GM23338 (cell line): ENCODE data around the gene XRCC4. TPM values are rescaled to one million over a fixed set of nuclear protein-coding genes. Genes with fewer than 3 reads are reported as not detected.

Experiments used
- ATAC-seq: fragments of 200-7000 bp; cut with Tn5 transposase; 3 replicates; pipeline ENCODE4 v1.9.1; 2020
- DNase-seq: peaks from one replicate; pipeline ENCODE4 v3.0.0-alpha.2; 2015; ENCODE audit warnings: low spot score
- H2AFZ ChIP-seq: fragments of 200-600 bp; sonication (generic); 2 replicates; pipeline ENCODE4 v1.8.0; 2016; ENCODE audit warnings: antibody characterized with exemption, mild to moderate bottlenecking, moderate library complexity
- H3F3A ChIP-seq: fragments of 200-600 bp; sonication (generic); replicated peaks from 2 replicates; pipeline ENCODE4 v1.8.0; 2017; ENCODE audit warnings: antibody characterized with exemption, mixed run types, low read depth
- H3K27ac ChIP-seq: fragments of 200-600 bp; sonication (generic); 2 replicates; pipeline ENCODE4 v1.6.1; 2016; ENCODE audit warnings: low read depth
- H3K27me3 ChIP-seq: fragments of 200-600 bp; sonication (generic); 2 replicates; pipeline ENCODE4 v1.8.0; 2016; ENCODE audit warnings: mild to moderate bottlenecking, mixed run types, moderate library complexity; ENCODE audit not compliant: insufficient read depth
- H3K36me3 ChIP-seq: fragments of 200-600 bp; sonication (generic); 2 replicates; pipeline ENCODE4 v1.8.0; 2016; ENCODE audit warnings: mild to moderate bottlenecking; ENCODE audit not compliant: insufficient read depth
- H3K4me1 ChIP-seq: fragments of 200-600 bp; sonication (generic); 2 replicates; pipeline ENCODE4 v1.8.0; 2016; ENCODE audit warnings: mild to moderate bottlenecking, moderate library complexity; ENCODE audit not compliant: insufficient read depth
- H3K4me2 ChIP-seq: fragments of 200-600 bp; sonication (generic); 2 replicates; pipeline ENCODE4 v1.7.1; 2017; ENCODE audit warnings: mixed run types
- H3K4me3 ChIP-seq: fragments of 200-600 bp; sonication (generic); 2 replicates; pipeline ENCODE4 v1.6.1; 2016; ENCODE audit warnings: mixed run types
- H3K79me2 ChIP-seq: fragments of 200-600 bp; sonication (generic); replicated peaks from 2 replicates; pipeline ENCODE4 v1.8.0; 2017; ENCODE audit warnings: mild to moderate bottlenecking; ENCODE audit not compliant: insufficient read depth
- H3K9me2 ChIP-seq: fragments of 200-600 bp; sonication (generic); 2 replicates; pipeline ENCODE4 v1.8.0; 2017; ENCODE audit not compliant: insufficient read depth
- H4K20me1 ChIP-seq: fragments of 200-600 bp; sonication (generic); replicated peaks from 2 replicates; pipeline ENCODE4 v1.8.0; 2017; ENCODE audit warnings: mild to moderate bottlenecking; ENCODE audit not compliant: insufficient read depth
- H3K27ac Mint-ChIP-seq: 2 replicates; pipeline ENCODE4 v1.8.0; 2020; ENCODE audit warnings: inconsistent platforms, mild to moderate bottlenecking, moderate library complexity, mixed read lengths
- H3K27me3 Mint-ChIP-seq: 3 replicates; pipeline ENCODE4 v1.8.0; 2022; ENCODE audit warnings: low read depth, mild to moderate bottlenecking, moderate library complexity, mixed read lengths, inconsistent platforms; ENCODE audit not compliant: insufficient read depth, poor library complexity
- H3K36me3 Mint-ChIP-seq: 3 replicates; pipeline ENCODE4 v1.8.0; 2021; ENCODE audit warnings: low read depth, mild to moderate bottlenecking, inconsistent platforms, moderate library complexity, mixed read lengths
- H3K4me1 Mint-ChIP-seq: 3 replicates; pipeline ENCODE4 v1.8.0; 2020; ENCODE audit warnings: mild to moderate bottlenecking, inconsistent platforms, mixed read lengths
- H3K4me3 Mint-ChIP-seq: 3 replicates; pipeline ENCODE4 v1.8.0; 2021; ENCODE audit warnings: moderate library complexity, mild to moderate bottlenecking, inconsistent platforms, mixed read lengths
- H3K9me3 Mint-ChIP-seq: 3 replicates; pipeline ENCODE4 v1.8.0; 2020; ENCODE audit warnings: moderate library complexity, mild to moderate bottlenecking, inconsistent platforms, mixed read lengths
- CREB1 ChIP-seq: fragments of 250-450 bp; sonication (Bioruptor Pico); IDR thresholded peaks from 2 replicates; pipeline ENCODE4 v1.5.0; 2020; ENCODE audit warnings: low read depth, mild to moderate bottlenecking, moderate library complexity
- NANOG ChIP-seq: IDR thresholded peaks from 2 replicates; pipeline ENCODE4 v1.6.1; 2016; ENCODE audit warnings: antibody characterized with exemption, borderline replicate concordance
- POLR2AphosphoS5 ChIP-seq: IDR thresholded peaks from 2 replicates; pipeline ENCODE4 v1.6.1; 2016; ENCODE audit warnings: antibody characterized with exemption, low read depth
- REST ChIP-seq: IDR thresholded peaks from one replicate; pipeline ENCODE4 v1.6.1; 2018; ENCODE audit warnings: antibody characterized with exemption; ENCODE audit not compliant: unreplicated experiment
- STAT1 ChIP-seq: IDR thresholded peaks from one replicate; pipeline ENCODE4 v1.6.1; 2016; ENCODE audit warnings: antibody characterized with exemption; ENCODE audit not compliant: unreplicated experiment
- ZNF331 ChIP-seq: fragments of 250-450 bp; sonication (Bioruptor Pico); IDR thresholded peaks from 2 replicates; pipeline ENCODE4 v1.5.0; 2020; ENCODE audit warnings: low read depth, mild to moderate bottlenecking, moderate library complexity
- polyA plus RNA-seq: library from polyadenylated mRNA; unstranded; fragments of >200 nt; fragmentation: Nextera tagmentation; extraction: Ambion mirVana; gene quantifications from 2 replicates; pipeline ENCODE4 v1.2.1, GENCODE V29; 2016
- total RNA-seq: library from RNA; depleted of rRNA; stranded (reverse); fragments of >200 nt; shearing (Covaris generic); gene quantifications from 2 replicates; pipeline ENCODE4 v1.2.3, GENCODE V29; 2014
- TF ChIP-seq, protein P1 (sequence below), 2 experiments: fragments of 200-600 bp in 1 of 2; sonication (generic) in 1 of 2; conservative IDR thresholded peaks; 2 replicates each; pipeline versions ENCODE4 v1.5.1 to v1.6.1; 2016 to 2017; ENCODE audit warnings: antibody characterized with exemption in 2 of 2, low read depth in 2 of 2, mild to moderate bottlenecking in 2 of 2, moderate library complexity in 1 of 2

Gene XRCC4
- total and polyA plus RNA-seq, 2 experiments from 2014 or later, result 11.5 to 22.4 TPM

GRCh38 chr5:83126501-83126900 lies 49.2 kb downstream of the XRCC4 start:
- Histone ChIP-seq H3K4me2 (no peak overlapping the region), H4K20me1 (no peaks in the 10 kb centered on the region), H2AFZ (no peak overlapping the region), H3K79me2 (no peaks in the 10 kb centered on the region), H3K27me3 (no peaks in the 10 kb centered on the region), H3K36me3 (no peaks in the 10 kb centered on the region), H3F3A (no peaks in the 10 kb centered on the region), H3K27ac (no peak overlapping the region), H3K4me3 (no peak overlapping the region), H3K4me1 (no peaks in the 10 kb centered on the region), H3K9me2 (no peaks in the 10 kb centered on the region)
- ATAC-seq, result no peak
- no peaks in the 10 kb centered on the region for H3K4me1 Mint-ChIP-seq
- H3K27ac Mint-ChIP-seq, result no peak overlapping the region
- no peak for DNase-seq
- H3K27me3 Mint-ChIP-seq, result no peaks in the 10 kb centered on the region
- peaks cover 19% of the 10 kb centered on the region; the same call in 2 of the 3 replicates for H3K9me3 Mint-ChIP-seq
- peaks cover 33% of the 10 kb centered on the region for H3K36me3 Mint-ChIP-seq
- TF ChIP-seq POLR2AphosphoS5, result no peak
- TF ChIP-seq CREB1 (CRISPR knock-in tag), result no peak
- no peak for TF ChIP-seq REST
- no peak for TF ChIP-seq STAT1
- TF ChIP-seq ZNF331 (CRISPR knock-in tag), result no peak
- no peak overlapping the region for H3K4me3 Mint-ChIP-seq

GRCh38 chr5:83133797-83134196 lies 56.5 kb downstream of the XRCC4 start:
- Histone ChIP-seq H3K4me3 (no peak overlapping the region), H3F3A (no peaks in the 10 kb centered on the region), H3K4me1 (no peaks in the 10 kb centered on the region), H3K79me2 (no peaks in the 10 kb centered on the region), H4K20me1 (no peaks in the 10 kb centered on the region), H3K27me3 (no peaks in the 10 kb centered on the region), H3K27ac (no peak overlapping the region), H3K4me2 (no peak overlapping the region), H2AFZ (no peak overlapping the region), H3K36me3 (no peaks in the 10 kb centered on the region; the same call in 1 of the 2 replicates), H3K9me2 (no peaks in the 10 kb centered on the region)
- ATAC-seq (no peak), DNase-seq (no peak)
- Mint-ChIP-seq H3K27ac (no peak overlapping the region), H3K4me1 (no peaks in the 10 kb centered on the region), H3K27me3 (no peaks in the 10 kb centered on the region), H3K9me3 (peaks cover 26% of the 10 kb centered on the region), H3K4me3 (no peak overlapping the region), H3K36me3 (peaks cover 46% of the 10 kb centered on the region)
- no peak for TF ChIP-seq REST
- no peak for TF ChIP-seq NANOG
- TF ChIP-seq, protein P1, sequence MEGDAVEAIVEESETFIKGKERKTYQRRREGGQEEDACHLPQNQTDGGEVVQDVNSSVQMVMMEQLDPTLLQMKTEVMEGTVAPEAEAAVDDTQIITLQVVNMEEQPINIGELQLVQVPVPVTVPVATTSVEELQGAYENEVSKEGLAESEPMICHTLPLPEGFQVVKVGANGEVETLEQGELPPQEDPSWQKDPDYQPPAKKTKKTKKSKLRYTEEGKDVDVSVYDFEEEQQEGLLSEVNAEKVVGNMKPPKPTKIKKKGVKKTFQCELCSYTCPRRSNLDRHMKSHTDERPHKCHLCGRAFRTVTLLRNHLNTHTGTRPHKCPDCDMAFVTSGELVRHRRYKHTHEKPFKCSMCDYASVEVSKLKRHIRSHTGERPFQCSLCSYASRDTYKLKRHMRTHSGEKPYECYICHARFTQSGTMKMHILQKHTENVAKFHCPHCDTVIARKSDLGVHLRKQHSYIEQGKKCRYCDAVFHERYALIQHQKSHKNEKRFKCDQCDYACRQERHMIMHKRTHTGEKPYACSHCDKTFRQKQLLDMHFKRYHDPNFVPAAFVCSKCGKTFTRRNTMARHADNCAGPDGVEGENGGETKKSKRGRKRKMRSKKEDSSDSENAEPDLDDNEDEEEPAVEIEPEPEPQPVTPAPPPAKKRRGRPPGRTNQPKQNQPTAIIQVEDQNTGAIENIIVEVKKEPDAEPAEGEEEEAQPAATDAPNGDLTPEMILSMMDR (conservative IDR thresholded peaks at IDR 0.05; ENCODE audit: low read depth in 2 of 2), result peak; percentile 20 to 27; a peak in 2 of 4 replicates
